IMR-90 (cell line): ENCODE results near the gene CYB561D2. TPM values are rescaled to one million over a fixed set of nuclear protein-coding genes. Genes with fewer than 3 reads are reported as not detected.

Experiments used
- ATAC-seq: fragments of 200-7000 bp; cut with Tn5 transposase; 2 replicates; pipeline ENCODE4 v1.9.1; 2020; ENCODE audit warnings: low read depth, mild to moderate bottlenecking, moderate library complexity
- BruUV-seq: library from RNA; stranded (reverse); fragments of 400-500 nt; replicated peaks from 2 replicates; lab custom pipeline; 2021; lab: Mats Ljungman, UMichigan
- CTCF ChIA-PET: fragments of 300-600 bp; formaldehyde crosslinking; extraction: SDS; loops from one replicate; lab custom pipeline; 2021; ENCODE audit warnings: antibody characterized with exemption; lab: Yijun Ruan, JAX
- POLR2A ChIA-PET: fragments of 300-600 bp; sonication (Branson Sonifier 250); formaldehyde crosslinking; loops from one replicate; lab custom pipeline; 2022; ENCODE audit warnings: antibody characterized with exemption; ENCODE audit not compliant: unreplicated experiment; lab: Charles Lee
- DNase-seq: peaks from one replicate; pipeline ENCODE4 v3.0.0; 2013
- H2AFZ ChIP-seq: replicated peaks from 2 replicates; pipeline ENCODE3; 2013; ENCODE audit warnings: low read length, mild to moderate bottlenecking; ENCODE audit not compliant: poor library complexity
- H2AK5ac ChIP-seq: 2 replicates; pipeline ENCODE4 v1.6.1; 2013; ENCODE audit warnings: low read depth, low read length, inconsistent platforms
- H2AK9ac ChIP-seq: replicated peaks from 2 replicates; pipeline ENCODE3; 2013; ENCODE audit warnings: mild to moderate bottlenecking, low read depth, low read length, moderate library complexity; ENCODE audit not compliant: poor library complexity
- H2BK120ac ChIP-seq: 2 replicates; pipeline ENCODE4 v1.6.1; 2013; ENCODE audit warnings: low read depth, low read length, inconsistent platforms
- H2BK15ac ChIP-seq: 3 replicates; pipeline ENCODE4 v1.6.1; 2013; ENCODE audit warnings: low read depth, low read length, inconsistent platforms
- H2BK20ac ChIP-seq: 2 replicates; pipeline ENCODE4 v1.6.1; 2013; ENCODE audit warnings: low read depth, mild to moderate bottlenecking, inconsistent platforms, low read length, moderate library complexity
- H2BK5ac ChIP-seq: 2 replicates; pipeline ENCODE4 v1.6.1; 2013; ENCODE audit warnings: mild to moderate bottlenecking, low read depth, low read length, inconsistent platforms; ENCODE audit not compliant: poor library complexity, severe bottlenecking
- H3K14ac ChIP-seq: replicated peaks from 2 replicates; pipeline ENCODE4 v1.6.1; 2013; ENCODE audit warnings: low read depth, low read length, inconsistent platforms
- H3K18ac ChIP-seq: 2 replicates; pipeline ENCODE4 v1.6.1; 2013; ENCODE audit warnings: low read depth, low read length, control low read depth
- H3K23ac ChIP-seq: 2 replicates; pipeline ENCODE4 v1.6.1; 2013; ENCODE audit warnings: low read depth, low read length, inconsistent platforms
- H3K27ac ChIP-seq: 2 replicates; pipeline ENCODE4 v1.5.1; 2013; ENCODE audit warnings: mild to moderate bottlenecking, control low read depth, low read length; ENCODE audit not compliant: insufficient read depth
- H3K27me3 ChIP-seq: 2 replicates; pipeline ENCODE4 v1.6.1; 2013; ENCODE audit warnings: low read length; ENCODE audit not compliant: control insufficient read depth, insufficient read depth
- H3K36me3 ChIP-seq: 2 replicates; pipeline ENCODE4 v1.6.1; 2013; ENCODE audit warnings: low read length, mixed read lengths; ENCODE audit not compliant: control insufficient read depth, insufficient read depth
- H3K4ac ChIP-seq: 2 replicates; pipeline ENCODE4 v1.6.1; 2013; ENCODE audit warnings: low read depth, low read length, inconsistent platforms
- H3K4me1 ChIP-seq: 2 replicates; pipeline ENCODE4 v1.6.1; 2013; ENCODE audit warnings: low read length, mixed read lengths; ENCODE audit not compliant: control insufficient read depth, insufficient read depth
- H3K4me2 ChIP-seq: 2 replicates; pipeline ENCODE4 v1.6.1; 2013; ENCODE audit warnings: low read depth, mild to moderate bottlenecking, control low read depth, low read length, moderate library complexity
- H3K4me3 ChIP-seq: 2 replicates; pipeline ENCODE4 v1.5.1; 2013; ENCODE audit warnings: low read depth, mild to moderate bottlenecking, control low read depth, low read length, moderate library complexity; ENCODE audit not compliant: insufficient read depth
- H3K56ac ChIP-seq: 2 replicates; pipeline ENCODE4 v1.6.1; 2013; ENCODE audit warnings: low read length, inconsistent platforms; ENCODE audit not compliant: insufficient read depth; ENCODE audit errors: extremely low read depth
- H3K79me1 ChIP-seq, 2 experiments: 2 replicates each; pipeline ENCODE4 v1.6.1; 2013; ENCODE audit warnings: low read length in 2 of 2, inconsistent platforms in 1 of 2, low read depth in 1 of 2
- H3K9ac ChIP-seq: 2 replicates; pipeline ENCODE4 v1.6.1; 2013; ENCODE audit warnings: low read depth, low read length, control low read depth
- H3K9me1 ChIP-seq: 2 replicates; pipeline ENCODE4 v1.6.1; 2013; ENCODE audit warnings: low read length, inconsistent platforms; ENCODE audit not compliant: insufficient read depth
- H3K9me3 ChIP-seq: 2 replicates; pipeline ENCODE4 v1.6.1; 2013; ENCODE audit warnings: low read length; ENCODE audit not compliant: control insufficient read depth, insufficient read depth
- H4K20me1 ChIP-seq: 2 replicates; pipeline ENCODE4 v1.6.1; 2013; ENCODE audit warnings: low read length, inconsistent platforms; ENCODE audit not compliant: insufficient read depth
- H4K5ac ChIP-seq: 2 replicates; pipeline ENCODE4 v1.6.1; 2013; ENCODE audit warnings: mild to moderate bottlenecking, low read depth, low read length, control low read depth
- H4K8ac ChIP-seq, 2 experiments: 2 replicates each; pipeline ENCODE4 v1.6.1; 2013; ENCODE audit warnings: low read depth in 2 of 2, low read length in 2 of 2, control low read depth in 1 of 2, inconsistent platforms in 1 of 2
- H4K91ac ChIP-seq: 2 replicates; pipeline ENCODE4 v1.6.1; 2013; ENCODE audit warnings: low read depth, low read length, inconsistent platforms; ENCODE audit not compliant: insufficient read depth
- CEBPB ChIP-seq: IDR thresholded peaks from 2 replicates; pipeline ENCODE4 v1.6.1; 2012; ENCODE audit warnings: low read depth, low read length, improper control_type of control experiment
- WGBS, 2 experiments: methylation state at CpG; one replicate each; pipeline versions ENCODE4 v1.1.5 to v1.1.7; 2013; ENCODE audit warnings: missing lambda C conversion rate in 2 of 2; ENCODE audit not compliant: insufficient read length in 1 of 2; ENCODE audit errors: extremely low coverage in 2 of 2; 5-methylcytosine and 5-hydroxymethylcytosine counted together
- dilution Hi-C: fragments of 300-500 bp; cut with HindIII; formaldehyde crosslinking; loops from one replicate; pipeline ENCODE4 v1.14.3; 2018; ENCODE audit warnings: low sequenced_read_pairs; ENCODE audit not compliant: unreplicated experiment
- in situ Hi-C: fragments of 300-500 bp; cut with MboI; formaldehyde crosslinking; loops from 3 replicates; pipeline ENCODE4 v1.14.3; 2019; ENCODE audit warnings: low sequenced_read_pairs, inconsistent platforms, mixed read lengths
- intact Hi-C: fragments of 100-400 bp; cut with micrococcal nuclease; formaldehyde crosslinking; loops from 2 replicates; pipeline ENCODE4 v1.10.0; 2022
- polyA plus RNA-seq, 3 experiments: library from polyadenylated mRNA; depleted of rRNA; stranded (reverse); fragments of >200 nt; gene quantifications; 2 replicates each; pipeline ENCODE4 v1.2.3, GENCODE V29; 2012; ENCODE audit warnings: low replicate concordance in 1 of 3
- total RNA-seq: library from RNA; depleted of rRNA; stranded (reverse); fragments of >200 nt; gene quantifications from 2 replicates; pipeline ENCODE4 v1.2.3, GENCODE V29; 2012

CYB561D2 gene
- total and polyA plus RNA-seq, 2 of the 4 experiments (the other 2 are of a cell fraction) = 29.2 to 31.7 TPM

GRCh38 chr3:50334339-50335075, 16.2 kb upstream of the CYB561D2 start:
- peaks cover 23% of the 10 kb centered on the region for H3K9me1 ChIP-seq
- H3K27ac ChIP-seq = no peak overlapping the region
- H3K9ac ChIP-seq = peak overlapping the region; percentile 17
- no peaks in the 10 kb centered on the region for H3K27me3 ChIP-seq
- H4K20me1 ChIP-seq = peaks cover 51% of the 10 kb centered on the region
- intact Hi-C loops (no loop called here), in situ Hi-C loops (loop anchor here (25.0 kb wide), 3 partner anchors 1053 to 1828 kb away; partner anchors contain the start of genes ABHD14B, GPR62, MANF and PCBP4), dilution Hi-C loops (no loop called here)
- peak overlapping the region in 1 of 2 experiments; percentile 15; a peak in 1 of 4 replicates for H4K8ac ChIP-seq
- no peak overlapping the region for H2BK15ac ChIP-seq
- H4K5ac ChIP-seq = no peak overlapping the region
- H3K4me1 ChIP-seq = peaks cover 19% of the 10 kb centered on the region
- WGBS, 2 experiments = 92% methylated on average over 2 of the region's 5 CpGs; no CpG with 5 or more reads in 1 of the 2 experiments
- peaks cover 29% of the 10 kb centered on the region for H3K36me3 ChIP-seq
- 0 out of 2 replicates have a peak overlapping the region, but pooled peaks have one; percentile 14 for H3K14ac ChIP-seq
- peak overlapping the region; percentile 86 for H3K23ac ChIP-seq
- no peak for TF ChIP-seq CEBPB
- H2BK120ac ChIP-seq = no peak overlapping the region
- no peak overlapping the region for H4K91ac ChIP-seq
- no peak for ATAC-seq
- DNase-seq = no peak
- no peak overlapping the region for H2AK5ac ChIP-seq
- H3K4ac ChIP-seq = peak overlapping the region; percentile 1
- peaks cover 39 to 68% of the 10 kb centered on the region in 2 experiments for H3K79me1 ChIP-seq
- no peaks in the 10 kb centered on the region for H3K9me3 ChIP-seq
- H3K18ac ChIP-seq = no peak overlapping the region
- H3K4me3 ChIP-seq = no peak overlapping the region
- ChIA-PET CTCF (interaction anchor here (0.7 to 1.0 kb wide), 2 partner anchors 75 to 81 kb away, joined by 3 read pairs; no protein-coding TSS in a partner anchor), POLR2A (no interaction called here)
- peak overlapping the region; percentile 48 for H3K4me2 ChIP-seq
- H2BK5ac ChIP-seq = no peak overlapping the region
- no peak overlapping the region for H3K56ac ChIP-seq
- no peak overlapping the region for H2BK20ac ChIP-seq
- BruUV-seq = no TSS peak
- no peak overlapping the region for H2AK9ac ChIP-seq
- no peak overlapping the region for H2AFZ ChIP-seq
